Parathyroid adenoma (tissue), 2 donors: Measurements from ENCODE around the gene PVALEF.

Experiments used
- H2AFZ ChIP-seq: fragments of 300-600 bp; sonication (generic); one replicate; pipeline ENCODE4 v1.7.0; 2017; ENCODE audit warnings: antibody characterized with exemption, mild to moderate bottlenecking
- H3K27ac ChIP-seq: fragments of 300-600 bp; sonication (generic); one replicate; pipeline ENCODE4 v1.7.0; 2017
- H3K27me3 ChIP-seq: fragments of 300-600 bp; sonication (generic); one replicate; pipeline ENCODE4 v1.7.0; 2017; ENCODE audit warnings: low read length; ENCODE audit not compliant: control insufficient read depth, insufficient read depth
- H3K36me3 ChIP-seq: fragments of 300-600 bp; sonication (generic); one replicate; pipeline ENCODE4 v1.7.0; 2017; ENCODE audit warnings: low read length; ENCODE audit not compliant: control insufficient read depth, insufficient read depth
- H3K4me1 ChIP-seq: fragments of 300-600 bp; sonication (generic); one replicate; pipeline ENCODE4 v1.7.0; 2017; ENCODE audit warnings: control low read depth
- H3K4me2 ChIP-seq: fragments of 300-600 bp; sonication (generic); one replicate; pipeline ENCODE4 v1.7.0; 2017; ENCODE audit warnings: low read length
- H3K4me3 ChIP-seq: fragments of 300-600 bp; sonication (generic); one replicate; pipeline ENCODE4 v1.7.0; 2017; ENCODE audit warnings: low read depth, low read length
- H3K79me2 ChIP-seq: fragments of 300-600 bp; sonication (generic); one replicate; pipeline ENCODE4 v1.7.0; 2017; ENCODE audit warnings: control low read depth
- H3K9ac ChIP-seq: fragments of 300-600 bp; sonication (generic); one replicate; pipeline ENCODE4 v1.7.0; 2017; ENCODE audit warnings: mild to moderate bottlenecking
- H3K9me3 ChIP-seq: fragments of 300-600 bp; sonication (generic); one replicate; pipeline ENCODE4 v1.7.0; 2017; ENCODE audit warnings: low read length; ENCODE audit not compliant: control insufficient read depth
- TF ChIP-seq, protein P1 (sequence below): fragments of 300-600 bp; sonication (generic); IDR thresholded peaks from one replicate; pipeline ENCODE4 v1.7.0; 2017; ENCODE audit warnings: antibody characterized with exemption, mild to moderate bottlenecking
- donor health status: primary hyperparathyroidism.

Gene PVALEF

DNA sequence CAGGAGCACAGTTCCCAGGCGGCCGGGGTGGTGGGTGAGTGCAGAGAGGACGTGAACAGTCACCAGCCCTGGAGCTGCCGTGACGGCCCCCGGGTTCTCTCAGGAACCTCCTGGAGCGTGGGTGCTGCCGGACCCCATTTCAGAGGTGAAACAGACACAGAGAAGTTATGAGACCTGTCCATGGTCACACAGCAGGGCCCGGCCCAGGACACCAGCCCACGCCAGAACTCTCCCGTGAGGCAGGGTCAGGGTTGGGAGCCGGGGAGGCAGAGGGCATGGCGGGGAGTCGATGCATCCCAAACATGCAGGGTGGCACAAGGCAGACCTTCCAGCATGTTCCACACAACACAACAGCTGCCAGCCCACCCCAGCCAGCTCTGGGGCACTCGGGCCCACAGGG lies 3.8 kb upstream of the PVALEF start:
- no peaks in the 10 kb centered on the region for H3K9me3 ChIP-seq
- H3K27ac ChIP-seq, result no peak overlapping the region
- H2AFZ ChIP-seq, result no peak overlapping the region
- H3K4me2 ChIP-seq, result no peak overlapping the region
- peaks cover 7% of the 10 kb centered on the region for H3K4me1 ChIP-seq
- no peaks in the 10 kb centered on the region for H3K27me3 ChIP-seq
- TF ChIP-seq, protein P1, sequence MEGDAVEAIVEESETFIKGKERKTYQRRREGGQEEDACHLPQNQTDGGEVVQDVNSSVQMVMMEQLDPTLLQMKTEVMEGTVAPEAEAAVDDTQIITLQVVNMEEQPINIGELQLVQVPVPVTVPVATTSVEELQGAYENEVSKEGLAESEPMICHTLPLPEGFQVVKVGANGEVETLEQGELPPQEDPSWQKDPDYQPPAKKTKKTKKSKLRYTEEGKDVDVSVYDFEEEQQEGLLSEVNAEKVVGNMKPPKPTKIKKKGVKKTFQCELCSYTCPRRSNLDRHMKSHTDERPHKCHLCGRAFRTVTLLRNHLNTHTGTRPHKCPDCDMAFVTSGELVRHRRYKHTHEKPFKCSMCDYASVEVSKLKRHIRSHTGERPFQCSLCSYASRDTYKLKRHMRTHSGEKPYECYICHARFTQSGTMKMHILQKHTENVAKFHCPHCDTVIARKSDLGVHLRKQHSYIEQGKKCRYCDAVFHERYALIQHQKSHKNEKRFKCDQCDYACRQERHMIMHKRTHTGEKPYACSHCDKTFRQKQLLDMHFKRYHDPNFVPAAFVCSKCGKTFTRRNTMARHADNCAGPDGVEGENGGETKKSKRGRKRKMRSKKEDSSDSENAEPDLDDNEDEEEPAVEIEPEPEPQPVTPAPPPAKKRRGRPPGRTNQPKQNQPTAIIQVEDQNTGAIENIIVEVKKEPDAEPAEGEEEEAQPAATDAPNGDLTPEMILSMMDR, result no peak
- H3K9ac ChIP-seq, result no peak overlapping the region
- H3K36me3 ChIP-seq, result no peaks in the 10 kb centered on the region
- H3K79me2 ChIP-seq, result peaks cover 8% of the 10 kb centered on the region
- H3K4me3 ChIP-seq, result no peak overlapping the region

DNA sequence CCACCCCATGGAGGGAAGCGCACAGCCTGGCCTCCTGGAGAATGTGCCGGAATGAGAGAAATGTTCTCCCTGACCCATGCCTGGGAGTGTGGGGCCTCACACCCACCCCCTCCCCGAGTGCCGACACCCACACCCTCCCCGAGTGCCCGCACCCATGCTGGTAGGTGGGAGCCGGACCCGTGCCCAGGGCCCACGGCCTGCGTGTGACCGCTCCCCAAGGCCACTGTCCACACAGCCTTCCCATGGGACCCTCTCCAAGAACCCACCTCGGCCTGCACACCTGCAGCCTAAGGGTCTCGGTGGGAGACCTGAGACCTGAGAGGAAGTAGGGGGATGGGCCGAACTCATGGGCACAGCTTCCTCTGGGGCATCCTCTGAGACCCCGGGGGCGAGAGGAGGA lies 3.3 kb upstream of the PVALEF start:
- Histone ChIP-seq H3K4me1 (peaks cover 12% of the 10 kb centered on the region), H3K27ac (no peak overlapping the region), H3K4me3 (no peak overlapping the region), H3K36me3 (no peaks in the 10 kb centered on the region), H3K79me2 (peaks cover 12% of the 10 kb centered on the region), H3K27me3 (no peaks in the 10 kb centered on the region), H3K9ac (no peak overlapping the region), H2AFZ (no peak overlapping the region), H3K9me3 (no peaks in the 10 kb centered on the region), H3K4me2 (no peak overlapping the region)
- TF ChIP-seq, protein P1, result no peak

DNA sequence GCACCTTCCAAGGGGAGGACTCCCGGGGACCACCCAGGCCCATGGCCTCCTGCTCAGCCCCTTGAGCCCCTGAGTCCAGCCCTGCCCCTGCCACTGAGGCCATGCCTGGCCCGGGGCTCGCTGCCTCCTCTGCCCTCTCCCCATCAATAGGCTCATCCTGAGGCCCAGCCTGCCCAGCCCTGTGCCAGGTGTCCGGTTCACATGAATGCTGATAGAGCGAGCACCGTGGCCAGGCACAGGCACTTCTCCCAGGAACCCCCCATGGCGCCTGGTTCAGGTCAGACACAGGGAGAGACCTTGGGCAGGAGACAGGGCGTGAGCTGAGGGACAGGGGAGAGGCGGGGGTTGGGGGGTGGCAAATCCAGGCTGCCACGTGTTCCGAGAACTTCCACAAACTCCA lies 2.8 kb upstream of the PVALEF start:
- Histone ChIP-seq H3K9ac (no peak overlapping the region), H2AFZ (no peak overlapping the region), H3K27ac (no peak overlapping the region), H3K27me3 (no peaks in the 10 kb centered on the region), H3K36me3 (no peaks in the 10 kb centered on the region), H3K4me2 (no peak overlapping the region), H3K79me2 (peaks cover 15% of the 10 kb centered on the region), H3K4me1 (peaks cover 12% of the 10 kb centered on the region), H3K9me3 (no peaks in the 10 kb centered on the region), H3K4me3 (no peak overlapping the region)
- TF ChIP-seq, protein P1, result no peak

DNA sequence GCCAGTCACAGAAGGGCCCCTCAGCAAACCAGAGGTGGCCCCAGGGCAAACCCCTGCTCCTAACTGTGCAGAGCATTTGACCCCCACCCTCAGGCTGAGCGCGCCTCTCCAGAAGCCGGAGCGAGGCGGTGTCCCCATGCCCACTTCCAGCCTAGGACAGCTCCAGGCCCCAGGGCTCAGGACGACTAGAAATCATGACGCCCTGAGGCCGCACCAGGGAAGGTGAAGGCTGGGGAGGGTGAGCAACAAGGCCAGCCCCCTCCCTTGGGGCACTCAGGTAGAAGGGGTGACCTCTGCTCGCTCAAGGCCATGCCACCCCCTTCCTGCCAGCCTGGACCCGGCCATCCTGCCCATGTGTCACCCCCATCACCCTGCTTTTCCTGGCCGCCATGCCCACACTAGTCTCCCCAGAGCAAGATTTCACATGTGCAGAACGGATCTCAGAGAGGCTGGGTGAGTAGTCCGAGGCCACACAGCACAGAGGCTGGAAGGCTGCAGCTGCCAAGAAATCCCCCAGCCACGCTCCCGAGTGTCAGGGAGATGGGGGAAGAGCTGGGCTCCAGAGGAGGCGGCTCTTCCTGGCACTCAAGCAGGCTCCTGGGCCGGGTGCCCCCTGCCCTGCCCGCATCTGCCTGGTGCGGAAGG lies 2.1 kb upstream of the PVALEF start:
- Histone ChIP-seq H2AFZ (no peak overlapping the region), H3K27me3 (no peaks in the 10 kb centered on the region), H3K36me3 (no peaks in the 10 kb centered on the region), H3K4me2 (no peak overlapping the region), H3K27ac (no peak overlapping the region), H3K4me1 (peaks cover 12% of the 10 kb centered on the region), H3K9me3 (no peaks in the 10 kb centered on the region), H3K79me2 (peaks cover 15% of the 10 kb centered on the region), H3K9ac (no peak overlapping the region), H3K4me3 (no peak overlapping the region)
- TF ChIP-seq, protein P1, result no peak

DNA sequence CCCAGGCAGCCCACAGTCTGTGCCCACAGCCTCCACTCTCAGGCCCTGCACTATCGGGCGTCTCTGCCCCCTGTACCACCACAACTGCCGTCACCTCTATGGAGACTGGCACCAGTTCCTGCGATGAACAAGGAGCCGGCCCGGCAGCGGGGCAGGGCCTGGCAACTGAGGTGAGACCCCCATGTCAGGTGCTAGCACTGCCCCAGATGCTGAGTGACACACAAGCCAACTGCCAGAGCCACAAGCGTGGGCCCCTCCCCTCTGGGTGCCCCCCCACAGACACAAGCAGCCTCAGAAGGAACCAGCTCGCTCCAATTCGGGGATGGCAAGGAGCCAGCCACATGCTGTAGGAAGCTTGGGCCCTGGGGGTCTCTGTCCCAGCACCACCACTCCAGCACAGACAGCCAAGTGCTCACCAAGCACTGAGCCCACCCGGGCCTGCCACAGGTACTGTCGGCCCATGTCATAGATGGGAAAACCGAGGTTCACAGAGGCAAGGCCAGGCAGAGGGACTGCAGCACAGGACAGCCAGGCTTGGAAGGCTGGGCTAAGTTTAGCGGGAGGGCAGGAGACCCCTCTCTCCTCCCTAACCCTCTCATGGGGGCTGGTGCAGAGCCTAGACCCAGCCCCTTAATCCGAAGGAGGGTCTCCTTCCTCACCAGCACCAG lies 1.5 kb upstream of the PVALEF start:
- H3K4me2 ChIP-seq, result no peak overlapping the region
- TF ChIP-seq, protein P1, result no peak
- H3K27me3 ChIP-seq, result no peaks in the 10 kb centered on the region
- peaks cover 12% of the 10 kb centered on the region for H3K4me1 ChIP-seq
- no peaks in the 10 kb centered on the region for H3K9me3 ChIP-seq
- peaks cover 15% of the 10 kb centered on the region for H3K79me2 ChIP-seq
- H3K9ac ChIP-seq, result no peak overlapping the region
- H3K36me3 ChIP-seq, result no peaks in the 10 kb centered on the region
- peak overlapping the region; percentile 85 for H3K27ac ChIP-seq
- H2AFZ ChIP-seq, result no peak overlapping the region
- no peak overlapping the region for H3K4me3 ChIP-seq
